Retina (tissue), 1 donor: ENCODE measurements around the gene MAP3K5.

ENCODE experiments used
- DNase-seq: peaks from one replicate; pipeline ENCODE4 v3.0.0-alpha.2; 2016

MAP3K5 gene

DNA sequence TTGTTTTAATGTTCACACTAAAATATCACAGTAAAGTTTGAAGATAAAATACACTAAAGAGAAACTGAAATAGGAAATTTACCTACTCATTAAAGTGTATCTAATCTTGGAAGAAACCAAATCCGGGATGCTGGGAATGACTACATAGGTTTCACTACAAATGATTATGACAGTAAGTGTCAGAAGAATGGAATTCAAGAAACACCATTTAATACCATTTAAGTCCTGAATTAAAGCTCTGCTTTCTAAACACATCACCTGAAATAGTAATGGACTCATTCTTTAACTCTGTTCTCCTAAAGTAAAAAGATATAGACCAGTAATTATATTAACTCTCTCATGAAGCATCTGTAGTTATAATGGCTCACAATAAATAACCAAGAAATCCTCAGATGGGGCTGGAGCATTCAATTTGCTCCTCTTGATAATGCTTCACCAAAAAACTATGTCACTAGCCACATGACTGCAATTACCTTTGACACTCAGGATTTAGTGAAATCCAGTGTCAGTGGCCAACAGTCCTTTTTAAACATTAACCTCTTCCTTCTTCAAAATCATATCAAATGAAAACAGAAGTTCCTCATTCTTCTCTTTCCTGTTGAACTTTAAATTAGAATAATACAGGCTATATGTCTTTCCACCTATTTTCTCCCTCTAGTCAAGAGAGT is 283.4 kb downstream of the MAP3K5 start:
- DNase-seq, result no peak
